Type B pancreatic cell (in vitro differentiated cells): ENCODE measurements around the gene ZNF267. TPM values are rescaled to one million over a fixed set of nuclear protein-coding genes. Genes with fewer than 3 reads are reported as not detected.
"Not testable (repeated sequence)": the region's sequence is repeated elsewhere in the genome, so short reads cannot be mapped to it uniquely, and the experiment has no call there.

ENCODE experiments used
- DNase-seq: peaks from one replicate; pipeline ENCODE4 v3.0.0; 2021; ENCODE audit warnings: mixed read lengths; ENCODE audit not compliant: unreplicated experiment; ENCODE audit errors: extremely low spot score
- H3K27ac Mint-ChIP-seq: 2 replicates; pipeline ENCODE4 v1.8.0; 2021; ENCODE audit warnings: mild to moderate bottlenecking, mixed read lengths
- H3K27me3 Mint-ChIP-seq: 2 replicates; pipeline ENCODE4 v1.8.0; 2021; ENCODE audit warnings: mixed read lengths
- H3K36me3 Mint-ChIP-seq: 2 replicates; pipeline ENCODE4 v1.8.0; 2021; ENCODE audit warnings: mixed read lengths
- H3K4me1 Mint-ChIP-seq: one replicate; pipeline ENCODE4 v1.8.0; 2021; ENCODE audit warnings: mixed read lengths; ENCODE audit not compliant: unreplicated experiment
- H3K4me3 Mint-ChIP-seq: 2 replicates; pipeline ENCODE4 v1.8.0; 2021; ENCODE audit warnings: mild to moderate bottlenecking, mixed read lengths
- H3K9me3 Mint-ChIP-seq: 2 replicates; pipeline ENCODE4 v1.8.0; 2021; ENCODE audit warnings: mixed read lengths
- CTCF ChIP-seq: fragments of 200-600 bp; sonication (generic); conservative IDR thresholded peaks from 2 replicates; pipeline ENCODE4 v1.5.0; 2021; ENCODE audit warnings: antibody characterized with exemption, mild to moderate bottlenecking
- total RNA-seq: library from RNA; stranded (reverse); gene quantifications from 2 replicates; pipeline ENCODE4 v1.2.1, GENCODE V29; 2021; ENCODE audit warnings: low replicate concordance

The ZNF267 gene
- total RNA-seq, 1 donor from 2014 or later = 16.3 TPM

GRCh38 chr16:31899505-31899904 is 25.9 kb downstream of the ZNF267 start:
- Mint-ChIP-seq H3K36me3 (peaks cover 66% of the 10 kb centered on the region), H3K4me1 (no peaks in the 10 kb centered on the region), H3K9me3 (peaks cover 20% of the 10 kb centered on the region), H3K27me3 (no peaks in the 10 kb centered on the region), H3K4me3 (no peak overlapping the region), H3K27ac (no peak overlapping the region)
- TF ChIP-seq CTCF = no peak
- no peak for DNase-seq

- not testable (repeated sequence) for H3K4me3 Mint-ChIP-seq, H3K4me1 Mint-ChIP-seq, DNase-seq, H3K27ac Mint-ChIP-seq, H3K27me3 Mint-ChIP-seq
- peaks cover 54% of the 10 kb centered on the region for H3K36me3 Mint-ChIP-seq
- peaks cover 22% of the 10 kb centered on the region for H3K9me3 Mint-ChIP-seq
Measured at GRCh38 chr16:31904571-31904970, 31.0 kb downstream of the ZNF267 start.

- no peak overlapping the region for H3K4me3 Mint-ChIP-seq
- DNase-seq = no peak
- peaks cover 32% of the 10 kb centered on the region for H3K9me3 Mint-ChIP-seq
- no peak overlapping the region for H3K27ac Mint-ChIP-seq
- H3K4me1 Mint-ChIP-seq = no peaks in the 10 kb centered on the region
- H3K36me3 Mint-ChIP-seq = peaks cover 86% of the 10 kb centered on the region
- TF ChIP-seq CTCF = no peak
- no peaks in the 10 kb centered on the region for H3K27me3 Mint-ChIP-seq
Measured at GRCh38 chr16:31913668-31914067, 40.1 kb downstream of the ZNF267 start.

GRCh38 chr16:31916056-31916488 is 42.5 kb downstream of the ZNF267 start:
- Mint-ChIP-seq H3K9me3 (peaks cover 27% of the 10 kb centered on the region), H3K4me3 (no peak overlapping the region), H3K4me1 (no peaks in the 10 kb centered on the region), H3K36me3 (peaks cover 77% of the 10 kb centered on the region), H3K27ac (no peak overlapping the region), H3K27me3 (no peaks in the 10 kb centered on the region)
- TF ChIP-seq CTCF = no peak
- DNase-seq = no peak

GRCh38 chr16:31920373-31920772 is 46.8 kb downstream of the ZNF267 start:
- Mint-ChIP-seq H3K4me3 (no peak overlapping the region), H3K4me1 (no peaks in the 10 kb centered on the region), H3K27ac (no peak overlapping the region), H3K36me3 (peaks cover 35% of the 10 kb centered on the region), H3K27me3 (no peaks in the 10 kb centered on the region), H3K9me3 (peaks cover 17% of the 10 kb centered on the region)
- no peak for TF ChIP-seq CTCF
- no peak for DNase-seq

GRCh38 chr16:31951806-31952205 is 78.2 kb downstream of the ZNF267 start:
- H3K4me3 Mint-ChIP-seq, H3K36me3 Mint-ChIP-seq, H3K27ac Mint-ChIP-seq, H3K4me1 Mint-ChIP-seq, H3K9me3 Mint-ChIP-seq, H3K27me3 Mint-ChIP-seq, DNase-seq: not testable (repeated sequence)

- not testable (repeated sequence) for DNase-seq, H3K9me3 Mint-ChIP-seq, H3K27me3 Mint-ChIP-seq, H3K4me1 Mint-ChIP-seq, H3K4me3 Mint-ChIP-seq, H3K36me3 Mint-ChIP-seq, H3K27ac Mint-ChIP-seq
Measured at GRCh38 chr16:31952206-31952605, 78.6 kb downstream of the ZNF267 start.

GRCh38 chr16:31956221-31956620 is 82.6 kb downstream of the ZNF267 start:
- H3K4me1 Mint-ChIP-seq, DNase-seq, H3K27ac Mint-ChIP-seq, H3K9me3 Mint-ChIP-seq, H3K4me3 Mint-ChIP-seq, H3K27me3 Mint-ChIP-seq, H3K36me3 Mint-ChIP-seq: not testable (repeated sequence)

- H3K9me3 Mint-ChIP-seq, H3K4me1 Mint-ChIP-seq, DNase-seq, H3K27ac Mint-ChIP-seq, H3K27me3 Mint-ChIP-seq, H3K36me3 Mint-ChIP-seq, H3K4me3 Mint-ChIP-seq: not testable (repeated sequence)
Measured at GRCh38 chr16:31960186-31960910, 86.7 kb downstream of the ZNF267 start.
